Measurements from ENCODE around the gene SPEM1.

GRCh38 chr17:7384489-7385081 is 35.5 kb upstream of the SPEM1 start:
- TF ChIP-seq CTCF (IDR thresholded peaks at IDR 0.05; ENCODE audit: low read depth, low read length, poor library complexity, severe bottlenecking): no peak
- TF ChIP-seq EZH2phosphoT487 (IDR thresholded peaks at IDR 0.05; ENCODE audit: borderline replicate concordance, low read length): no peak

Measured in DOHH2 (cell line).